Measurements from ENCODE around the gene TRPM3. TPM values are rescaled to one million over a fixed set of nuclear protein-coding genes. Genes with fewer than 3 reads are reported as not detected.

Gene TRPM3
- total RNA-seq, 4 donors from 2014 or later = 0.11 to 1.3 (median 0.21) TPM

DNA sequence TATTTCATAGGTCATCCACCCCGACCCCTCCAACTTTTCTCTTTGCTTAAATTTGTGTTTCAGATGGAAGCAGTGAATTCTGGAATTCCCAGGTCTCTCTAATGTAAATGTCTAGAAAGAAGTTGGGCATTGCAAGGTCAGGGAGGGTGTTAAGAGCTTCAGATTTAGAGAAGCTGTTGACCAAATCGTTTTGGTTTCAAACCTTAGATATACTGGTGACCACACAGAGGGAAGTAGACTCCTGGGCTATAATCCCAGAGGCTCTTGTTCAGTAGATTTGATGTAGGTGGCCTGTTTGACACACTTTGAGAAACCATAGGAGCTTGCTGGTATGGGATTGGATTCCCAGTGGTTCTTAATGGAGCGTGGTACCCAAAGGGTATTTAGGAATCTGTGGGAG lies 569.6 kb downstream of the TRPM3 start:
- H3K9me3 ChIP-seq = no peaks in the 10 kb centered on the region
- no peaks in the 10 kb centered on the region for H3K27me3 ChIP-seq
- no peak for TF ChIP-seq EP300 (IDR thresholded peaks at IDR 0.05)
- TF ChIP-seq POLR2A (IDR thresholded peaks at IDR 0.05) = no peak
- no peak for TF ChIP-seq POLR2AphosphoS5 (IDR thresholded peaks at IDR 0.05)
- TF ChIP-seq, protein P1, sequence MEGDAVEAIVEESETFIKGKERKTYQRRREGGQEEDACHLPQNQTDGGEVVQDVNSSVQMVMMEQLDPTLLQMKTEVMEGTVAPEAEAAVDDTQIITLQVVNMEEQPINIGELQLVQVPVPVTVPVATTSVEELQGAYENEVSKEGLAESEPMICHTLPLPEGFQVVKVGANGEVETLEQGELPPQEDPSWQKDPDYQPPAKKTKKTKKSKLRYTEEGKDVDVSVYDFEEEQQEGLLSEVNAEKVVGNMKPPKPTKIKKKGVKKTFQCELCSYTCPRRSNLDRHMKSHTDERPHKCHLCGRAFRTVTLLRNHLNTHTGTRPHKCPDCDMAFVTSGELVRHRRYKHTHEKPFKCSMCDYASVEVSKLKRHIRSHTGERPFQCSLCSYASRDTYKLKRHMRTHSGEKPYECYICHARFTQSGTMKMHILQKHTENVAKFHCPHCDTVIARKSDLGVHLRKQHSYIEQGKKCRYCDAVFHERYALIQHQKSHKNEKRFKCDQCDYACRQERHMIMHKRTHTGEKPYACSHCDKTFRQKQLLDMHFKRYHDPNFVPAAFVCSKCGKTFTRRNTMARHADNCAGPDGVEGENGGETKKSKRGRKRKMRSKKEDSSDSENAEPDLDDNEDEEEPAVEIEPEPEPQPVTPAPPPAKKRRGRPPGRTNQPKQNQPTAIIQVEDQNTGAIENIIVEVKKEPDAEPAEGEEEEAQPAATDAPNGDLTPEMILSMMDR (IDR thresholded peaks at IDR 0.05) = no peak
- H3K36me3 ChIP-seq = no peaks in the 10 kb centered on the region
- 83% methylated on average over 3 of the region's 3 CpGs for WGBS
- H3K4me1 ChIP-seq = peaks cover 17% of the 10 kb centered on the region
- no peak overlapping the region for H3K4me3 ChIP-seq
- H3K27ac ChIP-seq = no peak overlapping the region
- no peak for DNase-seq (ENCODE audit: low spot score in 2 of 2)

DNA sequence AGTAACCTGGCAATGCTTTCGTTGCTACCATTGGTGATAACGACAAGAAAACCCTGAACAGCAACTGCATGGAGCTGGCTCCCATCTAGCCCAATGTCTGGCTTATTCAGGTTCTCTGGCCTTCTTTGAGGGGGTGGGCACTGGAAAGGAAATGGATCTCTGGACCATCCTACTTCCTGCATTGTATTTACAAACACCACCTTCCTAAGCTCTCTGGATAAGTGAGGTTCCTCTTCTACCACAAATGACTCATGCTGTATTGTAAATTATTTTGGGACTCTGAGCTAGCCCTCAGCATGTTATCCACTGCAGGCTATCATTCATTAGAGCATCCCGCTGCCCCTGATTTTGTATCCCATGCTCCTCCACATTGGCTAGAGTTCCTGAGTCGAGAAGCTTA lies 570.0 kb downstream of the TRPM3 start:
- H3K27ac ChIP-seq = no peak overlapping the region
- peaks cover 17% of the 10 kb centered on the region for H3K4me1 ChIP-seq

DNA sequence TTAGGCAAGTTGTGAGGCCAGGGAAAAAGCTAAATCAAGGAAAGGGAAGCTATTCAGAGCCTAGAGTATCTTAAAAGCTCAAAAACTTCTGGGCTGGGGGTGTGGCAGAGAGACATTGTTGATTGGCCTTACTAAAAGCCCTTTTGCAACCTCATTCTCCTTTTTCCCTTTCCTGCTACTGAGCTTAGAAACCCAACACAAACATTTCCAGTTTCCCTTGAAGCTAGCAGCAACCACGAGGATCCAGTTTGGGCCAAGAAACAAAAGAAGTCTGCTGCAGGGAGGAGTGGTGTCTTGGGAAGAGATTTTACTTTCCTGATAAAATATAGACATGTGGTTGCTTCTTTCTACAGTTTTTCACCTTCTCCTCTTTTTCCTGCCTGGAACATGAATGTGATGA lies 571.5 kb downstream of the TRPM3 start:
- H3K4me3 ChIP-seq = no peak overlapping the region

More for the DNA sequence above, 570.0 kb downstream of the TRPM3 start:
- TF ChIP-seq POLR2AphosphoS5 (IDR thresholded peaks at IDR 0.05) (no peak), EP300 (IDR thresholded peaks at IDR 0.05) (no peak), POLR2A (IDR thresholded peaks at IDR 0.05) (no peak)
- TF ChIP-seq, protein P1 (IDR thresholded peaks at IDR 0.05) = no peak
- H3K36me3 ChIP-seq = no peaks in the 10 kb centered on the region
- 87% methylated on average over 4 of the region's 4 CpGs for WGBS
- no peaks in the 10 kb centered on the region for H3K9me3 ChIP-seq
- no peaks in the 10 kb centered on the region for H3K27me3 ChIP-seq
- DNase-seq (ENCODE audit: low spot score in 2 of 2) = no peak
- no peak overlapping the region for H3K4me3 ChIP-seq

DNA sequence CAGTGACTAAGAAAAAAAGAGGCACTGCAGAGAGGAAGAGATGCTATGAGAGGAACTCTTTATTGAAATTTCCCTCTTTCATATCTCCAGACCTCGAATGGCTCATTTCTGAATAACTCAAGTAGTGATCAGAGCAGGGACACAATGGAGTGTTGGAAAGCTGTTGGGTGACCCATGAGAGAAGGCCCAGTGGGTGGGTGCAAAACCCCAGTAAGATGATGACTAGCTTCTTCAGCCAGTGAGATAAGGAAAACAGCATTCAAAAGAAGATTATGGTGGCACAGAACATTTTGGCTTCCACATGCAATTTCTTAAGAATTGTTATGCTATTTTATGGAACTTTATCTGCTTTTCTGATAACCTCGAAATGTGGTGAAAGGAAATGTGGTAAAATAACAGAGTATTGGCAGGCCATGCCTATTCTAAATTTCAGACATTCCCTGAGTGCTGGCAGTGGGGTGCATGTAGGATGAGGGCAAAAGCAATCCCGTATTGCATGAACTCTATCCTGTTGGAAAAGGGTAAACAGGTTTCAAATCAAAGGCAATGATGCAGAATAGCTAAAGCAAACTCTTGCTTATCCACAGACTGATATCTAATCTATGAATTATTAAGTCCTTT lies 579.0 kb downstream of the TRPM3 start:
- no peaks in the 10 kb centered on the region for H3K9me3 ChIP-seq
- H3K27ac ChIP-seq = no peak overlapping the region
- H3K4me3 ChIP-seq = no peak overlapping the region
- no peaks in the 10 kb centered on the region for H3K27me3 ChIP-seq
- no peak for TF ChIP-seq POLR2A (IDR thresholded peaks at IDR 0.05)
- no peak for TF ChIP-seq EP300 (IDR thresholded peaks at IDR 0.05)
- TF ChIP-seq, protein P1 (IDR thresholded peaks at IDR 0.05) = no peak
- no peak for TF ChIP-seq POLR2AphosphoS5 (IDR thresholded peaks at IDR 0.05)
- no peak for DNase-seq (ENCODE audit: low spot score in 2 of 2)
- WGBS = 88% methylated on average over 3 of the region's 3 CpGs
- H3K36me3 ChIP-seq = no peaks in the 10 kb centered on the region
- H3K4me1 ChIP-seq = no peaks in the 10 kb centered on the region

More for the DNA sequence above, 571.5 kb downstream of the TRPM3 start:
- H3K27ac ChIP-seq = no peak overlapping the region
- no peaks in the 10 kb centered on the region for H3K27me3 ChIP-seq
- no peak for DNase-seq (ENCODE audit: low spot score in 2 of 2)
- H3K9me3 ChIP-seq = no peaks in the 10 kb centered on the region
- no peaks in the 10 kb centered on the region for H3K36me3 ChIP-seq
- WGBS = 28% methylated on average over 1 of the region's 1 CpG
- TF ChIP-seq EP300 (IDR thresholded peaks at IDR 0.05) (no peak), POLR2A (IDR thresholded peaks at IDR 0.05) (no peak), POLR2AphosphoS5 (IDR thresholded peaks at IDR 0.05) (no peak)
- TF ChIP-seq, protein P1 (IDR thresholded peaks at IDR 0.05) = no peak
- H3K4me1 ChIP-seq = peaks cover 15% of the 10 kb centered on the region

DNA sequence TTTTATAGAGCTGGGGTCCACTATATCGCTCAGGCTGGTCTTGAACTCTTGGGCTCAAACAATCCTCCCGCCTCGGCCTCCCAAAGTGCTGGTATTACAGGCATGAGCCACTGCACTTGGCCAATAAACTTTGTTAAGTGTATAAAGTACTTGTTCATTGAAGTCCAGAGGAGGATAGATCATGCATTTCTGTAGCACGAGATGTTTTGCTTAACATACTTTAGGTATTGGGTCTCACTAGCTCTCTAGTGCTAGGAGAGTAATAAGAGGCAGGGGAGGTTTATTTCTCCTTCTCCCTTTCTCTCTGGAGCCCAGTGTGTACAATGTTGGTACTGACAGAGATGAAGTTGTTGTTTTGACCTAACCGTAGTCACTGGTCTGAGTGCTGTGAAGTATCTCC lies 581.4 kb downstream of the TRPM3 start:
- Histone ChIP-seq H3K9me3 (no peaks in the 10 kb centered on the region), H3K27ac (no peak overlapping the region), H3K27me3 (no peaks in the 10 kb centered on the region), H3K4me3 (no peak overlapping the region), H3K4me1 (no peaks in the 10 kb centered on the region), H3K36me3 (no peaks in the 10 kb centered on the region)
- DNase-seq (ENCODE audit: low spot score in 2 of 2) = no peak
- TF ChIP-seq EP300 (IDR thresholded peaks at IDR 0.05) = no peak
- TF ChIP-seq, protein P1 (IDR thresholded peaks at IDR 0.05) = no peak
- TF ChIP-seq POLR2A (IDR thresholded peaks at IDR 0.05) = no peak
- TF ChIP-seq POLR2AphosphoS5 (IDR thresholded peaks at IDR 0.05) = no peak
- WGBS = 94% methylated on average over 5 of the region's 5 CpGs
